Measurements from ENCODE around the gene GLO1.
A peak's percentile ranks its signal among the peaks of the same experiment; 100 is the strongest.

DNA sequence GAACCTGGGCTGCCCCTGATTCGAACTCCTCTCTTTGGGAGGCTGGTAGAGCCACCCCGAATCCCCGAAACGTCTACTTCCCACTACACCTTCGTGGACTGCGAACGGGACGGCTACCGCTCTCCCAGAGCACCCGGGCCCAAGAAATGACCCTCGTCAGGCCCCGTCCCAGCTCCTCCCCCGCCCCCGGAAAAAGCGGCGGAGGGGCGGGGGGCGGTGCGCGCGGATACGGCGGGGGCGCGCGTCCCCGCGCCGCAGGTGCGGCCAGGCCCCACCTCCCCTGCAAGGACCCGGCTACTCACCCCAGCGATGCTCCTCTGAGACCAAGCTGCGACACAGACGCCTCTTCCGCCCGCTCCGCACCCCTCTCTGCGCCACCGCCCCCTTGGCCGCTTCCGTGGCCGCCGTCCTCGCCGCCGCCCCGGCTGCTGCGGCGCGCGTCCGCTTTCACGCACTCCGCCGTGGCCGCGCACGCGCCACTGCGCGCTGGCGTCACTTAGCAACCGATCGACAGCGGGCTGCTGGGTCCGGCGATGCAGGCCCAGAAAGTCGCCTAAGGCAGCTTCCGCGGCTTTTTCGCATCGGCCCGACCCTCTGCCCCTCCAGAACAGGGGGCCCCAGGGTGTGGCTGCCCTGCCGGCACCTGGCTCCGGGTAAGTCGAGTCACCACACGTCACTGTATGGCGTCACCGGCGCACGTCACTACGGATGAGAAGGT lies 63.3 kb downstream of the GLO1 start, which contains the start of gene BTBD9:
- TF ChIP-seq TARDBP (IDR thresholded peaks at IDR 0.05), result peak; percentile 88
- TF ChIP-seq SUZ12 (IDR thresholded peaks at IDR 0.05), result no peak
- TF ChIP-seq BHLHE40 (IDR thresholded peaks at IDR 0.05; ENCODE audit: borderline replicate concordance), result no peak
- TF ChIP-seq HDGF (IDR thresholded peaks at IDR 0.05; ENCODE audit: borderline replicate concordance), result no peak
- TF ChIP-seq ZNF384 (IDR thresholded peaks at IDR 0.05), result no peak
- no peak for TF ChIP-seq NFRKB (IDR thresholded peaks at IDR 0.05)
- TF ChIP-seq, protein P1, sequence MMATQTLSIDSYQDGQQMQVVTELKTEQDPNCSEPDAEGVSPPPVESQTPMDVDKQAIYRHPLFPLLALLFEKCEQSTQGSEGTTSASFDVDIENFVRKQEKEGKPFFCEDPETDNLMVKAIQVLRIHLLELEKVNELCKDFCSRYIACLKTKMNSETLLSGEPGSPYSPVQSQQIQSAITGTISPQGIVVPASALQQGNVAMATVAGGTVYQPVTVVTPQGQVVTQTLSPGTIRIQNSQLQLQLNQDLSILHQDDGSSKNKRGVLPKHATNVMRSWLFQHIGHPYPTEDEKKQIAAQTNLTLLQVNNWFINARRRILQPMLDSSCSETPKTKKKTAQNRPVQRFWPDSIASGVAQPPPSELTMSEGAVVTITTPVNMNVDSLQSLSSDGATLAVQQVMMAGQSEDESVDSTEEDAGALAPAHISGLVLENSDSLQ (IDR thresholded peaks at IDR 0.05), result no peak
- TF ChIP-seq SP1 (IDR thresholded peaks at IDR 0.05), result no peak
- TF ChIP-seq CTBP1 (IDR thresholded peaks at IDR 0.05; ENCODE audit: borderline replicate concordance), result no peak
- TF ChIP-seq LEF1 (IDR thresholded peaks at IDR 0.05; ENCODE audit: borderline replicate concordance), result no peak
- TF ChIP-seq ARNT (IDR thresholded peaks at IDR 0.05), result no peak
- no peak for TF ChIP-seq FOXM1 (IDR thresholded peaks at IDR 0.05; ENCODE audit: borderline replicate concordance)

Measured in HEK293T (cell line).